ENCODE results near the gene NRXN3. TPM values are rescaled to one million over a fixed set of nuclear protein-coding genes. Genes with fewer than 3 reads are reported as not detected.

NRXN3 gene
- total and polyA plus RNA-seq, 8 donors, result 1.3 to 7.6 (median 1.5) TPM

GRCh38 chr14:78653173-78653572, 483.0 kb downstream of the NRXN3 start:
- DNase-seq (no peak), ATAC-seq (no peak)
- H3K4me1 ChIP-seq, result no peaks in the 10 kb centered on the region
- no peak overlapping the region for H3K27ac ChIP-seq
- H3K36me3 ChIP-seq, result no peaks in the 10 kb centered on the region
- no peak for TF ChIP-seq CTCF (IDR thresholded peaks at IDR 0.05)
- no peaks in the 10 kb centered on the region for H3K27me3 ChIP-seq
- no peak overlapping the region for H3K4me3 ChIP-seq
- H3K9me3 ChIP-seq, result peaks cover 0 to 2% of the 10 kb centered on the region in 2 donors
- intact Hi-C loops (cut with DNase I), result no loop called here

DNA sequence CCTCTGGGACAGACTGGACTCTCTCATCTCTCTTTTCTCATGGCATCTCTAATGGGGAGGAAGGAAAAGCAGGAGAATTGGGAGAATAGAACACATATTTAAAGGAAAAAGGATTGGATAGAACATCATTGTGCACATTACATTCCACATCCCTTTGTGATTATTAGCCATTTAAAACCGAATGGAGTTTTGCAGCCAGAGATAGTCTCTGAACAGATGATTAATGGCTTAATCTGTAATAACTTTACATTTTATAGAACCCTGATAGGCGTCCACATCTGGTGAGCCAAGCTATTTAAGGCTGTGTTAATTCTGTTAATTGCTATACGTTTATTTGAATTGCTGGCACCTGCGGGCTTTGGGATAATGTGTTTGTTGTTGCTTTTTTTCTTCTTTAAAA, 487.3 kb downstream of the NRXN3 start:
- DNase-seq (no peak), ATAC-seq (no peak)
- Histone ChIP-seq H3K4me1 (no peaks in the 10 kb centered on the region), H3K27me3 (no peaks in the 10 kb centered on the region), H3K4me3 (no peak overlapping the region), H3K36me3 (no peaks in the 10 kb centered on the region), H3K9me3 (peaks cover 0 to 2% of the 10 kb centered on the region in 2 donors), H3K27ac (no peak overlapping the region)
- TF ChIP-seq CTCF (IDR thresholded peaks at IDR 0.05), result no peak
- intact Hi-C loops (cut with DNase I), result no loop called here

DNA sequence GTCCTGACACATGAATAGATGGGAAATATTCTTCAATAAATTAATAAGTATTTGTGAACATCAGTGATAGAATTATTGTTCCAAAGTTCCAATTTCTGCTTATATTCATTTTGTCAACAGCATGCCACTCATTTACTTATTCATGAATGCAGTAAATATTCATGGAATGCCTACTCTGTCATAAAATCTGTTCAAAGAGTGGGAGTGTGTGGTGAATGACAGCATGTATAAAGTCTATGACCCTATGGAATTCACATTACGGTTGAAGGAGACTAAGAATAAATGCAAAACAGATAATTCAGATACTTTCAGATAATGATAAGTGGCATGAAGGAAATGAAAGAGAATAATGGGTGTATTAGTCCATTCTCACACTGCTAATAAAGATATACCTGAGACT, 494.7 kb downstream of the NRXN3 start:
- ATAC-seq (no peak), DNase-seq (no peak)
- H3K27me3 ChIP-seq, result no peaks in the 10 kb centered on the region
- H3K27ac ChIP-seq, result no peak overlapping the region
- no peak for TF ChIP-seq CTCF (IDR thresholded peaks at IDR 0.05)
- no peaks in the 10 kb centered on the region for H3K4me1 ChIP-seq
- intact Hi-C loops (cut with DNase I), result no loop called here
- no peaks in the 10 kb centered on the region for H3K36me3 ChIP-seq
- no peak overlapping the region for H3K4me3 ChIP-seq
- H3K9me3 ChIP-seq, result peaks cover 0 to 2% of the 10 kb centered on the region in 2 donors

GRCh38 chr14:78666336-78667056, 496.3 kb downstream of the NRXN3 start:
- Histone ChIP-seq H3K36me3 (no peaks in the 10 kb centered on the region), H3K27me3 (no peaks in the 10 kb centered on the region), H3K4me1 (no peaks in the 10 kb centered on the region), H3K4me3 (no peak overlapping the region), H3K9me3 (peaks cover 0 to 4% of the 10 kb centered on the region in 2 donors), H3K27ac (no peak overlapping the region)
- DNase-seq (no peak), ATAC-seq (no peak)
- no peak for TF ChIP-seq CTCF (IDR thresholded peaks at IDR 0.05)
- intact Hi-C loops (cut with DNase I), result no loop called here

DNA sequence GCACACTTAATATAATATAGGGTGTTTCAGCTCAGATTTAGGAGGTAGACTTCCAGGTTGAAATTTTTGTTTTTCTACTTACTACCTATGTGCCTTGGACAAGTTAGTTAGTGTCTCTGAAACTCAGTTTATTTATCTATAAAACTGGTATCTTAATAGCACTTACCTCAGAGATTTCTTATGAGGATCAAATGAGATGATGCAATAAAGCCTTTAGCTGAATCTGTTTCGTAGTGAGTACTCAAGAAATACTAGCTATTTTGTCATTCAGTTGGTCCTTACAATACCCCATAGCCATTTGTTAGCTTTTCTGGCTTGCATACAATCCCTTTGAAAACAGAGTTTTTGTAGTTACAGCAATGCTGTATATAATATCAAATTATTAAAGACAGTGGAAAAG, 497.0 kb downstream of the NRXN3 start:
- H3K36me3 ChIP-seq, result no peaks in the 10 kb centered on the region
- no peak overlapping the region for H3K27ac ChIP-seq
- intact Hi-C loops (cut with DNase I), result no loop called here
- no peak overlapping the region for H3K4me3 ChIP-seq
- H3K9me3 ChIP-seq, result peaks cover 0 to 4% of the 10 kb centered on the region in 2 donors
- DNase-seq (no peak), ATAC-seq (no peak)
- no peaks in the 10 kb centered on the region for H3K4me1 ChIP-seq
- TF ChIP-seq CTCF (IDR thresholded peaks at IDR 0.05), result no peak
- no peaks in the 10 kb centered on the region for H3K27me3 ChIP-seq

Measured in left lung (tissue), 10 donors.